Measurements from ENCODE around the gene PIGN. TPM values are rescaled to one million over a fixed set of nuclear protein-coding genes. Genes with fewer than 3 reads are reported as not detected.
A peak's percentile ranks its signal among the peaks of the same experiment; 100 is the strongest.

Gene PIGN
- total RNA-seq, 2 donors from 2014 or later, result 22.6 to 28.7 TPM

- H3K27me3 ChIP-seq, result no peaks in the 10 kb centered on the region
- intact Hi-C loops (cut with DNase I), result no loop called here
- no peaks in the 10 kb centered on the region for H3K9me3 ChIP-seq
- H3K4me1 ChIP-seq, result peaks cover 17% of the 10 kb centered on the region
- ATAC-seq (no peak), DNase-seq (no peak)
- H3K36me3 ChIP-seq (replicated peaks in 1 of 2; ENCODE audit: insufficient read depth in 1 of 2, low read depth in 2 of 2), result no peaks in the 10 kb centered on the region
- no peak overlapping the region for H3K4me3 ChIP-seq
- TF ChIP-seq CTCF (IDR thresholded peaks at IDR 0.05), result no peak
- no peak for TF ChIP-seq POLR2A (IDR thresholded peaks at IDR 0.05)
- 90 to 92% methylated on average over 4 of the region's 4 CpGs for WGBS, 2 donors
- no peak overlapping the region for H3K27ac ChIP-seq
These were observed 19.0 kb upstream of the PIGN start for GRCh38 chr18:62205824-62206223.

- ATAC-seq (peak; percentile 92), DNase-seq (no peak)
- H3K27me3 ChIP-seq, result no peaks in the 10 kb centered on the region
- intact Hi-C loops (cut with DNase I), result no loop called here
- H3K4me1 ChIP-seq, result peaks cover 43% of the 10 kb centered on the region
- no peak for TF ChIP-seq POLR2A (IDR thresholded peaks at IDR 0.05)
- no peak for TF ChIP-seq CTCF (IDR thresholded peaks at IDR 0.05)
- H3K27ac ChIP-seq, result peak overlapping the region in 1 of 4 donors; percentile 65
- H3K36me3 ChIP-seq (replicated peaks in 1 of 2; ENCODE audit: insufficient read depth in 1 of 2, low read depth in 2 of 2), result no peaks in the 10 kb centered on the region
- H3K4me3 ChIP-seq, result no peak overlapping the region
- 15 to 19% methylated on average over 1 of the region's 1 CpG for WGBS, 2 donors
- no peaks in the 10 kb centered on the region for H3K9me3 ChIP-seq
These were observed 15.0 kb upstream of the PIGN start for GRCh38 chr18:62201870-62202269.

- Histone ChIP-seq H3K4me3 (no peak overlapping the region), H3K36me3 (replicated peaks in 1 of 2; ENCODE audit: insufficient read depth in 1 of 2, low read depth in 2 of 2) (no peaks in the 10 kb centered on the region), H3K9me3 (no peaks in the 10 kb centered on the region), H3K27ac (peak overlapping the region in 1 of 4 donors; percentile 39), H3K4me1 (peaks cover 46% of the 10 kb centered on the region), H3K27me3 (no peaks in the 10 kb centered on the region)
- intact Hi-C loops (cut with DNase I), result no loop called here
- WGBS, 2 donors, result 38 to 39% methylated on average over 3 of the region's 3 CpGs
- TF ChIP-seq POLR2A (IDR thresholded peaks at IDR 0.05) (no peak), CTCF (IDR thresholded peaks at IDR 0.05) (no peak)
- ATAC-seq (peak; percentile 54), DNase-seq (no peak)
These were observed 13.5 kb upstream of the PIGN start for GRCh38 chr18:62200121-62200914.

- intact Hi-C loops (cut with DNase I), result no loop called here
- no peak for ATAC-seq
- 89 to 93% methylated on average over 2 of the region's 2 CpGs for WGBS, 2 donors
- H3K4me3 ChIP-seq, result no peak overlapping the region
- H3K27me3 ChIP-seq, result no peaks in the 10 kb centered on the region
- H3K27ac ChIP-seq, result no peak overlapping the region
- H3K4me1 ChIP-seq, result peaks cover 48% of the 10 kb centered on the region
- no peak for TF ChIP-seq CTCF (IDR thresholded peaks at IDR 0.05)
- TF ChIP-seq POLR2A (IDR thresholded peaks at IDR 0.05), result no peak
- no peaks in the 10 kb centered on the region for H3K9me3 ChIP-seq
- no peak for DNase-seq
- H3K36me3 ChIP-seq (replicated peaks in 1 of 2; ENCODE audit: insufficient read depth in 1 of 2, low read depth in 2 of 2), result no peaks in the 10 kb centered on the region
These were observed 12.8 kb upstream of the PIGN start for GRCh38 chr18:62199629-62200028.

- H3K27me3 ChIP-seq, result no peaks in the 10 kb centered on the region
- 24 to 26% methylated on average over 2 of the region's 2 CpGs for WGBS, 2 donors
- H3K9me3 ChIP-seq, result no peaks in the 10 kb centered on the region
- intact Hi-C loops (cut with DNase I), result no loop called here
- H3K4me3 ChIP-seq, result no peak overlapping the region
- peaks cover 48% of the 10 kb centered on the region for H3K4me1 ChIP-seq
- ATAC-seq (no peak), DNase-seq (no peak)
- no peaks in the 10 kb centered on the region for H3K36me3 ChIP-seq (replicated peaks in 1 of 2; ENCODE audit: insufficient read depth in 1 of 2, low read depth in 2 of 2)
- peak overlapping the region in 2 of 4 donors; percentile 12 to 21 for H3K27ac ChIP-seq
- no peak for TF ChIP-seq POLR2A (IDR thresholded peaks at IDR 0.05)
- TF ChIP-seq CTCF (IDR thresholded peaks at IDR 0.05), result no peak
These were observed 11.4 kb upstream of the PIGN start for GRCh38 chr18:62198259-62198658.
